Endothelial cell (in vitro differentiated cells): Measurements from ENCODE around the gene POU3F3. TPM values are rescaled to one million over a fixed set of nuclear protein-coding genes. Genes with fewer than 3 reads are reported as not detected.

Experiments
- DNase-seq: peaks from one replicate; pipeline ENCODE4 v3.0.0; 2021; ENCODE audit warnings: low spot score
- H3K27ac Mint-ChIP-seq: one replicate; pipeline ENCODE4 v1.8.0; 2021; ENCODE audit warnings: mixed read lengths, inconsistent platforms; ENCODE audit not compliant: unreplicated experiment
- H3K27me3 Mint-ChIP-seq: one replicate; pipeline ENCODE4 v1.8.0; 2021; ENCODE audit warnings: mild to moderate bottlenecking, moderate library complexity, mixed read lengths, inconsistent platforms; ENCODE audit not compliant: unreplicated experiment
- H3K36me3 Mint-ChIP-seq: one replicate; pipeline ENCODE4 v1.8.0; 2021; ENCODE audit warnings: mild to moderate bottlenecking, low read depth, mixed read lengths, inconsistent platforms; ENCODE audit not compliant: unreplicated experiment
- H3K4me1 Mint-ChIP-seq: one replicate; pipeline ENCODE4 v1.8.0; 2021; ENCODE audit warnings: mild to moderate bottlenecking, mixed read lengths, inconsistent platforms; ENCODE audit not compliant: unreplicated experiment
- H3K4me3 Mint-ChIP-seq: one replicate; pipeline ENCODE4 v1.8.0; 2021; ENCODE audit warnings: mild to moderate bottlenecking, mixed read lengths, inconsistent platforms; ENCODE audit not compliant: unreplicated experiment
- H3K9me3 Mint-ChIP-seq: one replicate; pipeline ENCODE4 v1.8.0; 2021; ENCODE audit warnings: mixed read lengths, inconsistent platforms; ENCODE audit not compliant: unreplicated experiment
- CTCF ChIP-seq: fragments of 200-600 bp; sonication (generic); IDR thresholded peaks from one replicate; pipeline ENCODE4 v1.5.0; 2021; ENCODE audit warnings: antibody characterized with exemption; ENCODE audit not compliant: unreplicated experiment
- total RNA-seq: library from RNA; stranded (reverse); fragmentation: NEBNext Ultra II Directional; extraction: Animal tissue kit (Norgen Biotek cat#: 25700); gene quantifications from one replicate; pipeline ENCODE4 v1.2.1, GENCODE V29; 2021; ENCODE audit not compliant: unreplicated experiment

The POU3F3 gene
- total RNA-seq, 1 donor from 2014 or later, result not detected

DNA sequence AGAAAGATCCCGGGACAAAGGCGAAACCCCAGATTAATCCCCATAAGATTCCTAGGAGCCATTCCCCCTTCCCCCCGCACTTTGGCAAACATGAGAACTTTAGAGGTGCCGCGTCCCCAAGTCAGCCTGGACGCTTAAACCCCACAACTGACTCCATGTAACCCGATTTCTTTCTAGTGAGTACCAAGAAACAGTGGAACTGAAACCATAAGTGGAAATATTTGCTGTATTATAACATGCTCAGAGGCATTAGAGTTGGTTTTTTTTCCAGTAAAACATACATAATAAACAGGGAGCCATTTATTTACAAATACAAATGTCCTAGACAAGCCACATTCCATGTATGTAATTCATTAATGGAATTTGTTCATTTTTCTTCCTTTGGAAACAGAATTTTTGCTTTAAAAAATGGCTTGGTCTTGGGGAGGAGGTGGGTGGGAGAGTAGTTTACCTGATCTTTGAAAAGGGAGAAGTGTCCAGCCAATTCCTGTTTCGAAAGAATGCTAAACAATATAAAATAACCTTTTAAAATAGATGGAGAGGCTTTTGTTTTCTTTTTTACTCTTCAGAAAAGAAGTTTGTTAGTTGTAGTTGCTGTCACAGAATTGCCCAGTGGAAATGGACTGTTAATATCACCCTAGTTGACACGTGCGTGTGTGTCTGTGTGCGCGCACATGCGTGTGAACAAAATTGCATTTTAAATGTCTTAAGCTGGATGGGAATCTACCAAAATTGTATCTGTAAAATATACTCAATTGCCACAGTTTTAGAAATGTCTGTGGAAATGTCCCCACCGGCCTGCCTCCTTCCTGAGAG lies 10.6 kb downstream of the POU3F3 start:
- H3K27ac Mint-ChIP-seq, result no peak overlapping the region
- no peak for TF ChIP-seq CTCF
- H3K36me3 Mint-ChIP-seq, result peaks cover 5% of the 10 kb centered on the region
- no peak overlapping the region for H3K4me3 Mint-ChIP-seq
- peaks cover 12% of the 10 kb centered on the region for H3K4me1 Mint-ChIP-seq
- H3K9me3 Mint-ChIP-seq, result no peaks in the 10 kb centered on the region
- no peak for DNase-seq
- H3K27me3 Mint-ChIP-seq, result peaks cover 56% of the 10 kb centered on the region

GRCh38 chr2:104865096-104865470 lies 11.2 kb downstream of the POU3F3 start:
- Mint-ChIP-seq H3K27ac (no peak overlapping the region), H3K4me1 (peaks cover 12% of the 10 kb centered on the region), H3K27me3 (peaks cover 57% of the 10 kb centered on the region), H3K9me3 (no peaks in the 10 kb centered on the region), H3K36me3 (peaks cover 5% of the 10 kb centered on the region), H3K4me3 (no peak overlapping the region)
- TF ChIP-seq CTCF, result no peak
- no peak for DNase-seq

DNA sequence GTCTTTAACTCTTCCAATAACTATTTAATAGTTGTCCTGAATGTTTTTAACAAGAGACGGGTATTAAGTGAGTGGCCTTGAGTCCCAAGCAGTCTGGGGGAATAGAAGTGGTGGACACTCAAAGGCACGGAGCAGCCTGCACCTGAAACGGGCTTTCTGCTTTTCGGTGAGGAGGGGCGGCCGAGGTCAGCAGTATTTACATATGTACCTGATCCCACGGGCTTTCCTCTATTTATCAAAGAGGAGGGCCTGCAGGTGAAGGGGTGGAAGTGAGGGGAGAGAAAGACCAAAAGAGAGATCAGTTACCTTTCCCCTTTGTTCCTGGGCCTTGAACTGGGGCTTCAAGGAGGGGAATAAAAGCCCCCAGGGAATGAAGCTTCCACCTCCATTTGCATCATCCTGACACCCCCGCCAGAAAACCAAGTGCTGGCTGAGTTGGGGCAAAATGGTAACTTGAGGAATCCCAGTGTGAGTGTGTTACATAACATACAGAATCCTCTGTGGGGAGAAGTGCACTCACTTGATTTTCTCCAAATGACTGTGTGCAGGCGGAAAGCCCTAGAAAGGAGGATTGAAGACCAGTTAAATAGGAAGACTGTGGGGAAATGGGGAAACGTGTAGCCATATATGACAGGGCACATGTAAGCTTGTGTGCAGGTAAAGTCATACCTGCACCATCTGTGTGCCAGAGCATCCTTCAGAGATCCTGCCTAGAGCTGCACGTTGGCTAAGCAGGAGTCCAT lies 12.4 kb downstream of the POU3F3 start:
- Mint-ChIP-seq H3K9me3 (no peaks in the 10 kb centered on the region), H3K4me3 (no peak overlapping the region), H3K36me3 (peaks cover 4% of the 10 kb centered on the region), H3K4me1 (peaks cover 10% of the 10 kb centered on the region), H3K27me3 (peaks cover 59% of the 10 kb centered on the region), H3K27ac (no peak overlapping the region)
- TF ChIP-seq CTCF, result no peak
- no peak for DNase-seq

- Mint-ChIP-seq H3K4me3 (no peak overlapping the region), H3K36me3 (no peaks in the 10 kb centered on the region), H3K27ac (no peak overlapping the region), H3K9me3 (no peaks in the 10 kb centered on the region), H3K27me3 (peaks cover 55% of the 10 kb centered on the region), H3K4me1 (peaks cover 9% of the 10 kb centered on the region)
- DNase-seq, result no peak
- TF ChIP-seq CTCF, result no peak
Observed at GRCh38 chr2:104866883-104867812, 13.2 kb downstream of the POU3F3 start.
